Measurements from ENCODE around the gene JADE2.

GRCh38 chr5:134503937-134504437, 21.5 kb upstream of the JADE2 start:
- no peak for TF ChIP-seq SP1 (IDR thresholded peaks at IDR 0.05)
- TF ChIP-seq ZNF384 (IDR thresholded peaks at IDR 0.05), result no peak
- no peak for TF ChIP-seq FOXM1 (IDR thresholded peaks at IDR 0.05; ENCODE audit: borderline replicate concordance)
- no peak for TF ChIP-seq ARNT (IDR thresholded peaks at IDR 0.05)
- TF ChIP-seq ELF4 (IDR thresholded peaks at IDR 0.05), result no peak
- TF ChIP-seq FOXA1 (IDR thresholded peaks at IDR 0.05), result no peak
- TF ChIP-seq SUZ12 (IDR thresholded peaks at IDR 0.05), result no peak
- no peak for TF ChIP-seq BHLHE40 (IDR thresholded peaks at IDR 0.05; ENCODE audit: borderline replicate concordance)
- no peak for TF ChIP-seq HDGF (IDR thresholded peaks at IDR 0.05; ENCODE audit: borderline replicate concordance)
- TF ChIP-seq PKNOX1 (IDR thresholded peaks at IDR 0.05), result no peak
- no peak for TF ChIP-seq FOXK2 (IDR thresholded peaks at IDR 0.05)

Measured in HEK293T (cell line).